GM12873 (cell line): ENCODE results near the gene PRR36.

Experiments used
- TF ChIP-seq, protein P1 (sequence below): IDR thresholded peaks from 2 replicates; pipeline ENCODE4 v1.5.1; 2012; ENCODE audit warnings: low read depth, mild to moderate bottlenecking, moderate library complexity, low read length, control low read depth; ENCODE audit not compliant: insufficient read depth; ENCODE audit errors: missing control alignments

PRR36 gene

DNA sequence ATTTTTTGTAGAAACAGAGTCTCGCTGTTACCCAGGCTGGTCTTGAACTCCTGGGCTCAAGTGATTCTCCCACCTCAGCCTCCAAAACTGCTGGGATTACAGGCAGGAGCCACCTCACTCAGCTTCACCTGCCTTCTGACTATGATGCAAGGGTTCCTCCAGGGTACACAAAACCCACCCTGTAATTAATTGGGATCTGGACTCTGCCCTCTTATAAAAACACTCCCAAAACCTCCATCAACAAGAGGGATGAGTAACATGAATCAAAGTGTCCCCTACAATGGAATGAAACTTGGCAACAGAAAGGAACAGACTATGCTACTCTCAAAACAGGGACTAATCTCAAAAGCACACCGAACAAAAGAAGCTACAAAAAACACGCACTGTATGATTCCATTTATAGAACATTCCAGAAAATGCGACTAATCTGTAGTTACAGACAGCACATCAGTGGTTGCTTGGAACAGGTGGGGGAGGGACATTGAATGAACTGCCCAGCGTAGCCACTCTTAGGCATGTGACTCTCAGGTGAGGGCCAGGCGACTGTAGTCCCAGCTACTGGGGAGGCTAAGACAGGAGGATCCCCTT is 3.2 kb upstream of the PRR36 start:
- TF ChIP-seq, protein P1, sequence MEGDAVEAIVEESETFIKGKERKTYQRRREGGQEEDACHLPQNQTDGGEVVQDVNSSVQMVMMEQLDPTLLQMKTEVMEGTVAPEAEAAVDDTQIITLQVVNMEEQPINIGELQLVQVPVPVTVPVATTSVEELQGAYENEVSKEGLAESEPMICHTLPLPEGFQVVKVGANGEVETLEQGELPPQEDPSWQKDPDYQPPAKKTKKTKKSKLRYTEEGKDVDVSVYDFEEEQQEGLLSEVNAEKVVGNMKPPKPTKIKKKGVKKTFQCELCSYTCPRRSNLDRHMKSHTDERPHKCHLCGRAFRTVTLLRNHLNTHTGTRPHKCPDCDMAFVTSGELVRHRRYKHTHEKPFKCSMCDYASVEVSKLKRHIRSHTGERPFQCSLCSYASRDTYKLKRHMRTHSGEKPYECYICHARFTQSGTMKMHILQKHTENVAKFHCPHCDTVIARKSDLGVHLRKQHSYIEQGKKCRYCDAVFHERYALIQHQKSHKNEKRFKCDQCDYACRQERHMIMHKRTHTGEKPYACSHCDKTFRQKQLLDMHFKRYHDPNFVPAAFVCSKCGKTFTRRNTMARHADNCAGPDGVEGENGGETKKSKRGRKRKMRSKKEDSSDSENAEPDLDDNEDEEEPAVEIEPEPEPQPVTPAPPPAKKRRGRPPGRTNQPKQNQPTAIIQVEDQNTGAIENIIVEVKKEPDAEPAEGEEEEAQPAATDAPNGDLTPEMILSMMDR: no peak

DNA sequence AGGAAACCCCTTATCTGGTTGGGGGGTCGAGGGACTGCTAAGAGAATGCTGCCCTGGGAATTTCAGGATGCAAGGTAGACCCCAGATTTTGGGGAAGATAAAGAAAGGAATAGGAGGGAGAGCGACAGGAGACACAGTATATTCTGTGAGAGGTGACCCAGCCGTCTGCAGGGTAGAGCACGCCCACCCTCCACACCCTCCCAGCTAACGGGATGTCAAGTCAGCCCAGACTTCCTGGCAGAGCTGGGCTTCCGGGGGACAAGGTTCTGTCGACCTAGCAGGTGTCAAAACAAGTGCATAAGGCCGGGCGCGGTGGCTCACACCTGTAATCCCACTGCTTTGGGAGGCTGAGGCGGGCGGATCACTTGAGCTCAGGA is 695 bp upstream of the PRR36 start:
- TF ChIP-seq, protein P1: no peak

DNA sequence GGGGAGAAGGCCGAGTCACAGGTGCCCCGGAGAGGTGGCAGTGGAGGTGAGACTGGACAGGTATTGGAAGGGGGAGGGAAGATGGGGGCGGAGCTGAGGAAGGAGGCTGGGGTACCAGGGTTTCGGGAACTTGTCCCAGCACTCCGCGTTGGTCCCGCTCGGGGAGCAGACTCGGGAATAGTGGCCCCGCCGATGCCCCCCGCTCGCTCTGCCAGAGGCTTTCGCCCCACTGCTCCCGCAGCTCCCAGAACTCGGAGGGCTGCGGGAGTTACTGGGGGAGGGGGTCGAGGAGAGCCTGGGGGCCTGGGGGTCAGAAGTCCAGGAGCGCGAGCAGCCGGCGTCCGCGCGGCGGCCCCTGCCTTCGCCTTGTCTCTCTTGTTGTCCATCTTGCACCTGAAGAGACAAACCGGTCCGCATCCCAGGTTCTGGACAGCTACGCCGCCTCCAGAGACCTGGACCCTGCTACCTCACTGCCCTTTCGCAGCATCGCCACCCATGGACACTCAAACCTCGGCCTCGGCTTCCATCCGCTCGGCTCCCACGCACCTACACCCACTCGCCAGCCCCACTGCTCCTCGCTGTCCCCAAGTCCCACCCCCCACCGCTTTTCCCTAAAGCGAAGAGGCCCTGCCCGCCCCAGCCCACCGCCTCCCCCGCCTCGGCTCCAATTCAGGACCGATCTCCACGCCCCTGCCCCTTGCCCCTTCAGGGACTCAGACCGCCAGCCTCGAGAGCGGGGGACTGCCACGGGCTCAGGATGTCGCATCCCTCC is 700 bp downstream of the PRR36 start:
- TF ChIP-seq, protein P1: no peak

- TF ChIP-seq, protein P1: no peak
These were observed 1.6 kb downstream of the PRR36 start for GRCh38 chr19:7872306-7873204.

DNA sequence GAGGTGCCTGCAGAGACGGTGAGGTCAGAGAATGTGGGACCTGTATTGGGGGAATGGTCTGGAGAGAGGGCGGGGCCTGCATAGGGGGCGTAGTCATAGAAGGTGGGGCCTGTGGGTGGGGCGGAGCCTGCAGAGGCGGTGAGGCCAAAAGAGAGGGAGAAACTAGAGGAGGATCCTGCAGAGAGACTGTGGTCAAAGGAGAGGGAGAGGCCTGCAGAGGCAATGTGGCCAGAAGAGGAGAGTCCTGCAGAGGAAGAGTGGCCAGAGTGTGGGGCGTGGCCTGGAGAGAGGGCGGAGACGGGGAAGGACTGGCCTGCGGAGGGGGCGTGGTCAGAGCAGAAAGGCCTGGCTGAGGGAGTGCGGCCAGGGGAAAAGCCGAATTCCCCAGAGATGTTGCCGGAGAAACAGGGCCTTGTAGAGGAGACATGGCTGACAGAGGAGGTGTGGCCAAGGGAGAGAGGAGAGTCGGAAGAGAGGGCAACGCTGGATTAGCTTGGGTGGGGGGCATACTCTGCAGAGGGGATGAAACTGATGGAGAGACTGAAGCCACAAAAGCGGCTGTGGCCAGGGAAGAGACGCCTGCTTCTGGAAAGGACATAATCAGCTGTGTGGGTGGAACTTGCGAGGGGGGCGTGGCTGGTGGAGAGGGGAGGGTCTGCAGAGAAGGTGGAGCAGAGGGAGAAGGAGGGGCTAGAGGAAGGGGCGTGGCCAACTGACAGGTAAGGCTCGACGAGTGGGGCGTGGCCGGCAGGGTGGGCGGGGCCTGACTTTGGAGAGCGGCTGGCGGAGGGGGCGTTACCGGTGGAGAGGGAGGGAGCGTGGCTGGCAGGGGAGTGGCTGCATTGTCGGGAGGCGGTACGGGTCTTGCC is 2.5 kb downstream of the PRR36 start:
- TF ChIP-seq, protein P1: no peak

DNA sequence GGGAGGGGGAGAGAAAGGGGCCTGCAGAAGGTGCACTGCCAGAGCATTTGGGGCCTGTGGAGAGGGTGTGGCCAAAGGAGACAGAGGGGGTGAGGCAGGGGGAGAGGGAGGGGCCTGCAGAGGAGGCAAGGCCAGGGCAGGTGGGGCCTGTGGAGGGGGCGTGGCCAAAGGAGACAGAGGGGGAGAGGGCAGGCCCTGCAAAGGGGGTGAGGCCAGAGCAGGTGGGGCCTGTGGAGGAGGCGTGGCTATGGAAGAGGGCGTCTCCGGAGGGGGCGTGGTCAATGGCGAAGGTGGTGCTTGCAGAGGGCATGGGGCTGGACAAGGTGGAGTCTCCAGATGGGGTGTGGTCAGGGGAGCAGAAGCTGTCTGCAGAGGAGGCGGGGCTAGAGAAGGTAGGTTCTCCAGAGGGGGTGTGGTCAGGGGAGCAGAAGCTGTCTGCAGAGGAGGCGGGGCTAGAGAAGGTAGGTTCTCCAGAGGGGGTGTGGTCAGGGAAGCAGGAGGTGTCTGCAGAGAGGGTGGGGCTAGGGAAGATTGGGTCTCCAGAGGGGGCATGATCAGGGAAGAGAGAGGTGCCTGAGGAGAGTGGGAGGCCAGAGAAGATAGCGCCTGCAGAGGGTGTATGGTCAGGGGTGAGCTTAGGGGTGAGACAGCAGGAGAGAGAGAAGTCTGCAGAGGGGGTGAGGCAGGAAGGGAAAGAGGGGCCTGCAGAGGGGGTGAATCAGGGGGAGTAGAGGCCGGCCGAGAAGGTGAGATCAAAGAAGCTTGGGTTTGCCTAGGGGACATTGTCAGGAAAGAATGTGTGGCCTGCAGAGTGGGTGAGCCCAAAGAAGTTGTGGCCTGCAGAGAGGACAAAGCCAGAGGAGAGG is 3.4 kb downstream of the PRR36 start:
- TF ChIP-seq, protein P1: no peak
